ENCODE measurements around the gene PRKG2. TPM values are rescaled to one million over a fixed set of nuclear protein-coding genes. Genes with fewer than 3 reads are reported as not detected.

The PRKG2 gene
- polyA plus RNA-seq, 1 of the 3 experiments (the other 2 are of a cell fraction) = not detected

GRCh38 chr4:81116566-81116965, 98.5 kb downstream of the PRKG2 start (continued):
- no peak for TF ChIP-seq REST (IDR thresholded peaks at IDR 0.05; ENCODE audit: low read depth, low read length)
- TF ChIP-seq JUND (IDR thresholded peaks at IDR 0.05) = no peak
- TF ChIP-seq ELF1 (IDR thresholded peaks at IDR 0.05) = no peak
- TF ChIP-seq TAF1 (IDR thresholded peaks at IDR 0.05; ENCODE audit: borderline replicate concordance, low read depth, low read length) = no peak
- no peak for TF ChIP-seq FOSL2 (IDR thresholded peaks at IDR 0.05; ENCODE audit: borderline replicate concordance, low read depth)
- no peak for TF ChIP-seq RCOR1 (IDR thresholded peaks at IDR 0.05; ENCODE audit: low read length)
- TF ChIP-seq GABPA (IDR thresholded peaks at IDR 0.05; ENCODE audit: low read depth) = no peak
- no peak for TF ChIP-seq GATA2 (CRISPR knock-in tag; IDR thresholded peaks at IDR 0.05)
- TF ChIP-seq EP300 (IDR thresholded peaks at IDR 0.05; ENCODE audit: borderline replicate concordance in 1 of 2, low read depth in 1 of 2, low read length in 1 of 2) = no peak
- TF ChIP-seq RAD21 (IDR thresholded peaks at IDR 0.05; ENCODE audit: low read length) = no peak

GRCh38 chr4:81113024-81113423, 102.0 kb downstream of the PRKG2 start:
- Histone ChIP-seq H3K36me3 (replicated peaks in 1 of 2; ENCODE audit: control insufficient read depth in 1 of 2, insufficient read depth in 2 of 2, low read length in 1 of 2) (no peaks in the 10 kb centered on the region), H3K4me1 (ENCODE audit: control insufficient read depth in 1 of 2, insufficient read depth in 2 of 2, low read depth in 1 of 2, low read length in 1 of 2) (no peaks in the 10 kb centered on the region), H4K20me1 (ENCODE audit: insufficient read depth) (no peaks in the 10 kb centered on the region), H3K27ac (ENCODE audit: low read depth in 2 of 2, low read length in 1 of 2) (no peak overlapping the region), H3F3A (replicated peaks; ENCODE audit: insufficient read depth) (no peaks in the 10 kb centered on the region), H3K79me2 (ENCODE audit: insufficient read depth) (no peaks in the 10 kb centered on the region), H3K4me2 (no peak overlapping the region), H2AFZ (ENCODE audit: low read depth) (no peak overlapping the region), H3K9ac (no peak overlapping the region), H3K9me3 (no peaks in the 10 kb centered on the region), H3K4me3 (ENCODE audit: low read depth in 2 of 2, low read length in 1 of 2) (no peak overlapping the region), H3K9me2 (no peaks in the 10 kb centered on the region), H3K27me3 (ENCODE audit: insufficient read depth) (peaks cover 18% of the 10 kb centered on the region)
- no peak for TF ChIP-seq USF1 (IDR thresholded peaks at IDR 0.05; ENCODE audit: borderline replicate concordance, low read depth)
- TF ChIP-seq TAF1 (IDR thresholded peaks at IDR 0.05; ENCODE audit: borderline replicate concordance, low read depth, low read length) = no peak
- TF ChIP-seq GATA2 (CRISPR knock-in tag; IDR thresholded peaks at IDR 0.05) = no peak
- TF ChIP-seq RXRA (IDR thresholded peaks at IDR 0.05; ENCODE audit: borderline replicate concordance, low read depth) = no peak
- no peak for TF ChIP-seq NFIC (IDR thresholded peaks at IDR 0.05; ENCODE audit: borderline replicate concordance)
- TF ChIP-seq GABPA (IDR thresholded peaks at IDR 0.05; ENCODE audit: low read depth) = no peak
- no peak for TF ChIP-seq SIN3A (IDR thresholded peaks at IDR 0.05; ENCODE audit: borderline replicate concordance, low read depth, low read length)
- no peak for TF ChIP-seq POLR2AphosphoS5 (IDR thresholded peaks at IDR 0.05; ENCODE audit: low read depth, low read length)
- TF ChIP-seq RAD21 (IDR thresholded peaks at IDR 0.05; ENCODE audit: low read length) = no peak
- TF ChIP-seq RCOR1 (IDR thresholded peaks at IDR 0.05; ENCODE audit: low read length) = no peak
- TF ChIP-seq YY1 (IDR thresholded peaks at IDR 0.05; ENCODE audit: low read depth) = no peak
- TF ChIP-seq REST (IDR thresholded peaks at IDR 0.05; ENCODE audit: low read depth, low read length) = no peak
- no peak for TF ChIP-seq ZBTB33 (IDR thresholded peaks at IDR 0.05; ENCODE audit: borderline replicate concordance, low read depth)
- TF ChIP-seq FOSL2 (IDR thresholded peaks at IDR 0.05; ENCODE audit: borderline replicate concordance, low read depth) = no peak
- no peak for TF ChIP-seq FOXM1 (IDR thresholded peaks at IDR 0.05; ENCODE audit: low read depth)
- TF ChIP-seq JUND (IDR thresholded peaks at IDR 0.05) = no peak
- ChIA-PET POLR2A (no interaction called here), CTCF (interaction anchor here (1.1 kb wide), 1 partner anchor 13 kb away, joined by 3 read pairs; no protein-coding TSS in a partner anchor)
- no peak for DNase-seq
- WGBS (ENCODE audit: low lambda C conversion rate) = 23% methylated on average over 5 of the region's 5 CpGs
